GM19193 (cell line): Measurements from ENCODE around the gene IFI44L.

Experiments
- POLR2A ChIP-seq: IDR thresholded peaks from 4 replicates; pipeline ENCODE4 v1.6.1; 2011; ENCODE audit not compliant: insufficient read depth, insufficient read length; ENCODE audit errors: extremely low read depth

Gene IFI44L

GRCh38 chr1:78668427-78668826 lies 48.2 kb downstream of the IFI44L start:
- TF ChIP-seq POLR2A = no peak

GRCh38 chr1:78672428-78672827 lies 52.2 kb downstream of the IFI44L start:
- TF ChIP-seq POLR2A = no peak

- TF ChIP-seq POLR2A = no peak
Measured at GRCh38 chr1:78673120-78673519, 52.9 kb downstream of the IFI44L start.

- no peak for TF ChIP-seq POLR2A
Measured at GRCh38 chr1:78676347-78676982, 56.2 kb downstream of the IFI44L start.

GRCh38 chr1:78676993-78677392 lies 56.7 kb downstream of the IFI44L start:
- no peak for TF ChIP-seq POLR2A

GRCh38 chr1:78677788-78678187 lies 57.5 kb downstream of the IFI44L start:
- TF ChIP-seq POLR2A = no peak

- TF ChIP-seq POLR2A = no peak
Measured at GRCh38 chr1:78678324-78678723, 58.1 kb downstream of the IFI44L start.

GRCh38 chr1:78681265-78681664 lies 61.0 kb downstream of the IFI44L start:
- TF ChIP-seq POLR2A = no peak

GRCh38 chr1:78682496-78682895 lies 62.2 kb downstream of the IFI44L start:
- TF ChIP-seq POLR2A = no peak

GRCh38 chr1:78683079-78683478 lies 62.8 kb downstream of the IFI44L start:
- no peak for TF ChIP-seq POLR2A

GRCh38 chr1:78687315-78687714 lies 67.1 kb downstream of the IFI44L start:
- TF ChIP-seq POLR2A = no peak

- TF ChIP-seq POLR2A = no peak
Measured at GRCh38 chr1:78687914-78688313, 67.7 kb downstream of the IFI44L start.

- TF ChIP-seq POLR2A = no peak
Measured at GRCh38 chr1:78688697-78689096, 68.4 kb downstream of the IFI44L start.

GRCh38 chr1:78690516-78690915 lies 70.3 kb downstream of the IFI44L start:
- no peak for TF ChIP-seq POLR2A

- TF ChIP-seq POLR2A = no peak
Measured at GRCh38 chr1:78691995-78692747, 71.9 kb downstream of the IFI44L start.
